IMR-90 (cell line): ENCODE results near the gene GABRB3. TPM values are rescaled to one million over a fixed set of nuclear protein-coding genes. Genes with fewer than 3 reads are reported as not detected.

Source experiments
- ATAC-seq: fragments of 200-7000 bp; cut with Tn5 transposase; 2 replicates; pipeline ENCODE4 v1.9.1; 2020; ENCODE audit warnings: low read depth, mild to moderate bottlenecking, moderate library complexity
- BruUV-seq: library from RNA; stranded (reverse); fragments of 400-500 nt; replicated peaks from 2 replicates; lab custom pipeline; 2021; lab: Mats Ljungman, UMichigan
- CTCF ChIA-PET: fragments of 300-600 bp; formaldehyde crosslinking; extraction: SDS; loops from one replicate; lab custom pipeline; 2021; ENCODE audit warnings: antibody characterized with exemption; lab: Yijun Ruan, JAX
- POLR2A ChIA-PET: fragments of 300-600 bp; sonication (Branson Sonifier 250); formaldehyde crosslinking; loops from one replicate; lab custom pipeline; 2022; ENCODE audit warnings: antibody characterized with exemption; ENCODE audit not compliant: unreplicated experiment; lab: Charles Lee
- DNase-seq: peaks from one replicate; pipeline ENCODE4 v3.0.0; 2013
- H2AFZ ChIP-seq: replicated peaks from 2 replicates; pipeline ENCODE3; 2013; ENCODE audit warnings: low read length, mild to moderate bottlenecking; ENCODE audit not compliant: poor library complexity
- H2AK5ac ChIP-seq: 2 replicates; pipeline ENCODE4 v1.6.1; 2013; ENCODE audit warnings: low read depth, low read length, inconsistent platforms
- H2AK9ac ChIP-seq: replicated peaks from 2 replicates; pipeline ENCODE3; 2013; ENCODE audit warnings: mild to moderate bottlenecking, low read depth, low read length, moderate library complexity; ENCODE audit not compliant: poor library complexity
- H2BK120ac ChIP-seq: 2 replicates; pipeline ENCODE4 v1.6.1; 2013; ENCODE audit warnings: low read depth, low read length, inconsistent platforms
- H2BK15ac ChIP-seq: 3 replicates; pipeline ENCODE4 v1.6.1; 2013; ENCODE audit warnings: low read depth, low read length, inconsistent platforms
- H2BK20ac ChIP-seq: 2 replicates; pipeline ENCODE4 v1.6.1; 2013; ENCODE audit warnings: low read depth, mild to moderate bottlenecking, inconsistent platforms, low read length, moderate library complexity
- H2BK5ac ChIP-seq: 2 replicates; pipeline ENCODE4 v1.6.1; 2013; ENCODE audit warnings: mild to moderate bottlenecking, low read depth, low read length, inconsistent platforms; ENCODE audit not compliant: poor library complexity, severe bottlenecking
- H3K14ac ChIP-seq: replicated peaks from 2 replicates; pipeline ENCODE4 v1.6.1; 2013; ENCODE audit warnings: low read depth, low read length, inconsistent platforms
- H3K18ac ChIP-seq: 2 replicates; pipeline ENCODE4 v1.6.1; 2013; ENCODE audit warnings: low read depth, low read length, control low read depth
- H3K23ac ChIP-seq: 2 replicates; pipeline ENCODE4 v1.6.1; 2013; ENCODE audit warnings: low read depth, low read length, inconsistent platforms
- H3K27ac ChIP-seq: 2 replicates; pipeline ENCODE4 v1.5.1; 2013; ENCODE audit warnings: mild to moderate bottlenecking, control low read depth, low read length; ENCODE audit not compliant: insufficient read depth
- H3K27me3 ChIP-seq: 2 replicates; pipeline ENCODE4 v1.6.1; 2013; ENCODE audit warnings: low read length; ENCODE audit not compliant: control insufficient read depth, insufficient read depth
- H3K36me3 ChIP-seq: 2 replicates; pipeline ENCODE4 v1.6.1; 2013; ENCODE audit warnings: low read length, mixed read lengths; ENCODE audit not compliant: control insufficient read depth, insufficient read depth
- H3K4ac ChIP-seq: 2 replicates; pipeline ENCODE4 v1.6.1; 2013; ENCODE audit warnings: low read depth, low read length, inconsistent platforms
- H3K4me1 ChIP-seq: 2 replicates; pipeline ENCODE4 v1.6.1; 2013; ENCODE audit warnings: low read length, mixed read lengths; ENCODE audit not compliant: control insufficient read depth, insufficient read depth
- H3K4me2 ChIP-seq: 2 replicates; pipeline ENCODE4 v1.6.1; 2013; ENCODE audit warnings: low read depth, mild to moderate bottlenecking, control low read depth, low read length, moderate library complexity
- H3K4me3 ChIP-seq: 2 replicates; pipeline ENCODE4 v1.5.1; 2013; ENCODE audit warnings: low read depth, mild to moderate bottlenecking, control low read depth, low read length, moderate library complexity; ENCODE audit not compliant: insufficient read depth
- H3K56ac ChIP-seq: 2 replicates; pipeline ENCODE4 v1.6.1; 2013; ENCODE audit warnings: low read length, inconsistent platforms; ENCODE audit not compliant: insufficient read depth; ENCODE audit errors: extremely low read depth
- H3K79me1 ChIP-seq, 2 experiments: 2 replicates each; pipeline ENCODE4 v1.6.1; 2013; ENCODE audit warnings: low read length in 2 of 2, inconsistent platforms in 1 of 2, low read depth in 1 of 2
- H3K9ac ChIP-seq: 2 replicates; pipeline ENCODE4 v1.6.1; 2013; ENCODE audit warnings: low read depth, low read length, control low read depth
- H3K9me1 ChIP-seq: 2 replicates; pipeline ENCODE4 v1.6.1; 2013; ENCODE audit warnings: low read length, inconsistent platforms; ENCODE audit not compliant: insufficient read depth
- H3K9me3 ChIP-seq: 2 replicates; pipeline ENCODE4 v1.6.1; 2013; ENCODE audit warnings: low read length; ENCODE audit not compliant: control insufficient read depth, insufficient read depth
- H4K20me1 ChIP-seq: 2 replicates; pipeline ENCODE4 v1.6.1; 2013; ENCODE audit warnings: low read length, inconsistent platforms; ENCODE audit not compliant: insufficient read depth
- H4K5ac ChIP-seq: 2 replicates; pipeline ENCODE4 v1.6.1; 2013; ENCODE audit warnings: mild to moderate bottlenecking, low read depth, low read length, control low read depth
- H4K8ac ChIP-seq, 2 experiments: 2 replicates each; pipeline ENCODE4 v1.6.1; 2013; ENCODE audit warnings: low read depth in 2 of 2, low read length in 2 of 2, control low read depth in 1 of 2, inconsistent platforms in 1 of 2
- H4K91ac ChIP-seq: 2 replicates; pipeline ENCODE4 v1.6.1; 2013; ENCODE audit warnings: low read depth, low read length, inconsistent platforms; ENCODE audit not compliant: insufficient read depth
- BHLHE40 ChIP-seq: fragments of 150-350 bp; IDR thresholded peaks from 2 replicates; pipeline ENCODE4 v1.6.1; 2016; ENCODE audit warnings: mild to moderate bottlenecking, low read depth, low read length
- CEBPB ChIP-seq: IDR thresholded peaks from 2 replicates; pipeline ENCODE4 v1.6.1; 2012; ENCODE audit warnings: low read depth, low read length, improper control_type of control experiment
- CHD1 ChIP-seq: IDR thresholded peaks from 2 replicates; pipeline ENCODE4 v1.6.1; 2012; ENCODE audit warnings: low read depth, low read length, improper control_type of control experiment
- FOS ChIP-seq: fragments of 150-350 bp; IDR thresholded peaks from 2 replicates; pipeline ENCODE4 v1.6.1; 2016; ENCODE audit warnings: low read depth, low read length
- MAFK ChIP-seq: IDR thresholded peaks from 2 replicates; pipeline ENCODE4 v1.6.1; 2012; ENCODE audit warnings: low read depth, low read length, improper control_type of control experiment
- MAZ ChIP-seq: IDR thresholded peaks from 2 replicates; pipeline ENCODE4 v1.6.1; 2012; ENCODE audit warnings: low read depth, mild to moderate bottlenecking, low read length, improper control_type of control experiment, moderate library complexity, borderline replicate concordance
- MXI1 ChIP-seq: IDR thresholded peaks from 2 replicates; pipeline ENCODE4 v1.6.1; 2012; ENCODE audit warnings: low read depth, mild to moderate bottlenecking, low read length, moderate library complexity, borderline replicate concordance
- NFE2L2 ChIP-seq: fragments of 150-350 bp; IDR thresholded peaks from 2 replicates; pipeline ENCODE4 v1.6.1; 2016; ENCODE audit warnings: low read depth, mild to moderate bottlenecking, low read length
- POLR2A ChIP-seq: IDR thresholded peaks from 2 replicates; pipeline ENCODE4 v1.6.1; 2012; ENCODE audit warnings: mild to moderate bottlenecking, low read depth, low read length
- RAD21 ChIP-seq: IDR thresholded peaks from 2 replicates; pipeline ENCODE4 v1.6.1; 2012; ENCODE audit warnings: low read length, improper control_type of control experiment
- RCOR1 ChIP-seq: IDR thresholded peaks from 2 replicates; pipeline ENCODE4 v1.6.1; 2012; ENCODE audit warnings: mild to moderate bottlenecking, low read length, improper control_type of control experiment; ENCODE audit not compliant: insufficient replicate concordance
- RFX5 ChIP-seq: IDR thresholded peaks from 2 replicates; pipeline ENCODE4 v1.8.0; 2012; ENCODE audit warnings: low read depth, mild to moderate bottlenecking, low read length, moderate library complexity
- SMC3 ChIP-seq: fragments of 150-350 bp; IDR thresholded peaks from 2 replicates; pipeline ENCODE4 v1.6.1; 2016; ENCODE audit warnings: low read depth, mild to moderate bottlenecking, antibody characterized with exemption, low read length, moderate library complexity
- WGBS, 2 experiments: methylation state at CpG; one replicate each; pipeline versions ENCODE4 v1.1.5 to v1.1.7; 2013; ENCODE audit warnings: missing lambda C conversion rate in 2 of 2; ENCODE audit not compliant: insufficient read length in 1 of 2; ENCODE audit errors: extremely low coverage in 2 of 2; 5-methylcytosine and 5-hydroxymethylcytosine counted together
- dilution Hi-C: fragments of 300-500 bp; cut with HindIII; formaldehyde crosslinking; loops from one replicate; pipeline ENCODE4 v1.14.3; 2018; ENCODE audit warnings: low sequenced_read_pairs; ENCODE audit not compliant: unreplicated experiment
- in situ Hi-C: fragments of 300-500 bp; cut with MboI; formaldehyde crosslinking; loops from 3 replicates; pipeline ENCODE4 v1.14.3; 2019; ENCODE audit warnings: low sequenced_read_pairs, inconsistent platforms, mixed read lengths
- intact Hi-C: fragments of 100-400 bp; cut with micrococcal nuclease; formaldehyde crosslinking; loops from 2 replicates; pipeline ENCODE4 v1.10.0; 2022
- polyA plus RNA-seq, 3 experiments: library from polyadenylated mRNA; depleted of rRNA; stranded (reverse); fragments of >200 nt; gene quantifications; 2 replicates each; pipeline ENCODE4 v1.2.3, GENCODE V29; 2012; ENCODE audit warnings: low replicate concordance in 1 of 3
- total RNA-seq: library from RNA; depleted of rRNA; stranded (reverse); fragments of >200 nt; gene quantifications from 2 replicates; pipeline ENCODE4 v1.2.3, GENCODE V29; 2012
- TF ChIP-seq, protein P1 (sequence below): conservative IDR thresholded peaks from 2 replicates; pipeline ENCODE4 v1.5.1; 2012; ENCODE audit warnings: mild to moderate bottlenecking, low read depth, low read length, improper control_type of control experiment
- TF ChIP-seq, protein P2 (sequence below): fragments of 150-350 bp; IDR thresholded peaks from 2 replicates; pipeline ENCODE4 v1.6.1; 2016; ENCODE audit warnings: low read depth, mild to moderate bottlenecking, low read length, moderate library complexity, borderline replicate concordance
- TF ChIP-seq, protein P3 (sequence below): fragments of 150-350 bp; IDR thresholded peaks from 2 replicates; pipeline ENCODE4 v1.6.1; 2017; ENCODE audit warnings: mild to moderate bottlenecking, antibody characterized with exemption, low read length, low read depth

GABRB3 gene
- total and polyA plus RNA-seq, 2 of the 4 experiments (the other 2 are of a cell fraction), result 0.36 to 0.54 TPM

DNA sequence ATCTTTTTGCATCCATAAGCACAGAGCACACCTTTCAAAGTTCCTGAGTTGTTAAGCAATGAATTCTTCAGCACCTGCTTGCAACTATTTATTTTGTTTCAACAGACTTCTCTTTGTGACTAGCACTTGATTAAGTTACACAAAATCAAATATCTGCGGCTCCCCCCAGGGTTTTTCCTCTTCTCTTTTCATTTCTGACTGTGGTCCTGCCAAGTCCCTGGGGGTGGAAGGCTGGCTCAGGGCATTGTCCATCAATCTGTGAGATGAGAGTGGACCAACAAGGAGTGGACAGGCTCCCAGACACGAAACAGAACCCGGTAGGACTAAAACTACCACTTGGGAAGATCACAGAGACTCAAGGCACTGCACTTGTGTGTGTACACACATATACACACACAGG, 96.8 kb downstream of the GABRB3 start:
- TF ChIP-seq NFE2L2, result no peak
- TF ChIP-seq, protein P1, sequence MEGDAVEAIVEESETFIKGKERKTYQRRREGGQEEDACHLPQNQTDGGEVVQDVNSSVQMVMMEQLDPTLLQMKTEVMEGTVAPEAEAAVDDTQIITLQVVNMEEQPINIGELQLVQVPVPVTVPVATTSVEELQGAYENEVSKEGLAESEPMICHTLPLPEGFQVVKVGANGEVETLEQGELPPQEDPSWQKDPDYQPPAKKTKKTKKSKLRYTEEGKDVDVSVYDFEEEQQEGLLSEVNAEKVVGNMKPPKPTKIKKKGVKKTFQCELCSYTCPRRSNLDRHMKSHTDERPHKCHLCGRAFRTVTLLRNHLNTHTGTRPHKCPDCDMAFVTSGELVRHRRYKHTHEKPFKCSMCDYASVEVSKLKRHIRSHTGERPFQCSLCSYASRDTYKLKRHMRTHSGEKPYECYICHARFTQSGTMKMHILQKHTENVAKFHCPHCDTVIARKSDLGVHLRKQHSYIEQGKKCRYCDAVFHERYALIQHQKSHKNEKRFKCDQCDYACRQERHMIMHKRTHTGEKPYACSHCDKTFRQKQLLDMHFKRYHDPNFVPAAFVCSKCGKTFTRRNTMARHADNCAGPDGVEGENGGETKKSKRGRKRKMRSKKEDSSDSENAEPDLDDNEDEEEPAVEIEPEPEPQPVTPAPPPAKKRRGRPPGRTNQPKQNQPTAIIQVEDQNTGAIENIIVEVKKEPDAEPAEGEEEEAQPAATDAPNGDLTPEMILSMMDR, result no peak
- no peak for TF ChIP-seq FOS
- TF ChIP-seq, protein P2, sequence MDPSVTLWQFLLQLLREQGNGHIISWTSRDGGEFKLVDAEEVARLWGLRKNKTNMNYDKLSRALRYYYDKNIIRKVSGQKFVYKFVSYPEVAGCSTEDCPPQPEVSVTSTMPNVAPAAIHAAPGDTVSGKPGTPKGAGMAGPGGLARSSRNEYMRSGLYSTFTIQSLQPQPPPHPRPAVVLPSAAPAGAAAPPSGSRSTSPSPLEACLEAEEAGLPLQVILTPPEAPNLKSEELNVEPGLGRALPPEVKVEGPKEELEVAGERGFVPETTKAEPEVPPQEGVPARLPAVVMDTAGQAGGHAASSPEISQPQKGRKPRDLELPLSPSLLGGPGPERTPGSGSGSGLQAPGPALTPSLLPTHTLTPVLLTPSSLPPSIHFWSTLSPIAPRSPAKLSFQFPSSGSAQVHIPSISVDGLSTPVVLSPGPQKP, result no peak
- TF ChIP-seq, protein P3, sequence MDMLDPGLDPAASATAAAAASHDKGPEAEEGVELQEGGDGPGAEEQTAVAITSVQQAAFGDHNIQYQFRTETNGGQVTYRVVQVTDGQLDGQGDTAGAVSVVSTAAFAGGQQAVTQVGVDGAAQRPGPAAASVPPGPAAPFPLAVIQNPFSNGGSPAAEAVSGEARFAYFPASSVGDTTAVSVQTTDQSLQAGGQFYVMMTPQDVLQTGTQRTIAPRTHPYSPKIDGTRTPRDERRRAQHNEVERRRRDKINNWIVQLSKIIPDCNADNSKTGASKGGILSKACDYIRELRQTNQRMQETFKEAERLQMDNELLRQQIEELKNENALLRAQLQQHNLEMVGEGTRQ, result no peak
- no peak for TF ChIP-seq POLR2A
- TF ChIP-seq SMC3, result no peak
- no peak for TF ChIP-seq MXI1
- no peak for TF ChIP-seq RAD21
- TF ChIP-seq MAZ, result no peak
- no peak for TF ChIP-seq BHLHE40
- no peak for TF ChIP-seq RCOR1
- TF ChIP-seq MAFK, result no peak
- no peak for TF ChIP-seq CEBPB
- no peak for TF ChIP-seq RFX5
- TF ChIP-seq CHD1, result no peak
- Histone ChIP-seq H3K4me3 (no peak overlapping the region), H2AK9ac (no peak overlapping the region), H3K27ac (no peak overlapping the region), H3K27me3 (no peaks in the 10 kb centered on the region), H3K23ac (no peak overlapping the region), H4K5ac (no peak overlapping the region), H2AK5ac (no peak overlapping the region), H2BK15ac (no peak overlapping the region), H2BK120ac (no peak overlapping the region), H3K4ac (no peak overlapping the region), H3K4me2 (no peak overlapping the region), H2BK5ac (no peak overlapping the region), H2BK20ac (no peak overlapping the region), H3K36me3 (no peaks in the 10 kb centered on the region), H3K9ac (no peak overlapping the region), H3K14ac (no peak overlapping the region), H3K9me3 (peaks cover 10% of the 10 kb centered on the region), H3K4me1 (no peaks in the 10 kb centered on the region), H3K79me1 (no peaks in the 10 kb centered on the region), H4K8ac (no peak overlapping the region), H4K20me1 (no peaks in the 10 kb centered on the region), H2AFZ (no peak overlapping the region), H3K56ac (no peak overlapping the region), H3K18ac (no peak overlapping the region), H4K91ac (no peak overlapping the region), H3K9me1 (no peaks in the 10 kb centered on the region)
- ATAC-seq (no peak), DNase-seq (no peak)
- intact Hi-C loops (no loop called here), in situ Hi-C loops (no loop called here), dilution Hi-C loops (no loop called here)
- ChIA-PET POLR2A (no interaction called here), CTCF (no interaction called here)
- BruUV-seq, result no TSS peak
- 0% methylated on average over 1 of the region's 3 CpGs; no CpG with 5 or more reads in 1 of the 2 experiments for WGBS, 2 experiments
